GM23338 (cell line): ENCODE results near the gene EN2.

Source experiments
- CTCF ChIP-seq, 2 experiments: fragments of 200-600 bp in 1 of 2; sonication (generic) in 1 of 2; conservative IDR thresholded peaks; 2 replicates each; pipeline versions ENCODE4 v1.5.1 to v1.6.1; 2016 to 2017; ENCODE audit warnings: antibody characterized with exemption in 2 of 2, low read depth in 2 of 2, mild to moderate bottlenecking in 2 of 2, moderate library complexity in 1 of 2
- ETS1 ChIP-seq: IDR thresholded peaks from 2 replicates; pipeline ENCODE4 v1.6.1; 2016; ENCODE audit warnings: antibody characterized with exemption
- EZH2 ChIP-seq: fragments of 200-600 bp; sonication (generic); IDR thresholded peaks from one replicate; pipeline ENCODE4 v1.8.0; 2017; ENCODE audit warnings: antibody characterized with exemption, mild to moderate bottlenecking, low read depth; ENCODE audit not compliant: unreplicated experiment
- EZH2phosphoT487 ChIP-seq: fragments of 200-600 bp; sonication (generic); IDR thresholded peaks from one replicate; pipeline ENCODE4 v1.8.1; 2018; ENCODE audit warnings: antibody characterized with exemption; ENCODE audit not compliant: unreplicated experiment
- JUNB ChIP-seq: IDR thresholded peaks from one replicate; pipeline ENCODE4 v1.6.1; 2016; ENCODE audit warnings: antibody characterized with exemption; ENCODE audit not compliant: unreplicated experiment
- POLR2AphosphoS5 ChIP-seq: IDR thresholded peaks from 2 replicates; pipeline ENCODE4 v1.6.1; 2016; ENCODE audit warnings: antibody characterized with exemption, low read depth
- REST ChIP-seq: IDR thresholded peaks from one replicate; pipeline ENCODE4 v1.6.1; 2018; ENCODE audit warnings: antibody characterized with exemption; ENCODE audit not compliant: unreplicated experiment
- ZNF114 ChIP-seq: fragments of 250-450 bp; sonication (Bioruptor Pico); IDR thresholded peaks from 2 replicates; pipeline ENCODE4 v1.5.0; 2020; ENCODE audit warnings: mild to moderate bottlenecking, moderate library complexity

- no peak for TF ChIP-seq POLR2AphosphoS5
- TF ChIP-seq JUNB: no peak
- no peak for TF ChIP-seq CTCF (conservative IDR thresholded peaks at IDR 0.05; ENCODE audit: low read depth in 2 of 2)
- TF ChIP-seq EZH2: no peak
- TF ChIP-seq EZH2phosphoT487: no peak
- no peak for TF ChIP-seq REST
- no peak for TF ChIP-seq ETS1
- no peak for TF ChIP-seq ZNF114 (CRISPR knock-in tag)
Measured at GRCh38 chr7:155410431-155410830, 47.5 kb upstream of the EN2 start.
